Smooth muscle cell (in vitro differentiated cells): ENCODE data around the gene ADTRP. TPM values are rescaled to one million over a fixed set of nuclear protein-coding genes. Genes with fewer than 3 reads are reported as not detected.

ENCODE experiments used
- DNase-seq: peaks from one replicate; lab custom pipeline; 2025; ENCODE audit not compliant: unreplicated experiment; lab: John Stamatoyannopoulos, UW
- H2AFZ ChIP-seq: fragments of 200-600 bp; sonication (generic); 2 replicates; pipeline ENCODE4 v1.6.0; 2016; ENCODE audit warnings: antibody characterized with exemption, low read depth, mild to moderate bottlenecking
- H3F3A ChIP-seq: fragments of 200-600 bp; sonication (generic); 2 replicates; pipeline ENCODE4 v1.6.0; 2017; ENCODE audit warnings: antibody characterized with exemption, low read depth
- H3K27ac ChIP-seq: fragments of 200-600 bp; sonication (generic); 2 replicates; pipeline ENCODE4 v1.5.1; 2016; ENCODE audit warnings: low read depth, mild to moderate bottlenecking
- H3K27me3 ChIP-seq: fragments of 200-600 bp; sonication (generic); 2 replicates; pipeline ENCODE4 v1.6.1; 2016; ENCODE audit warnings: low read depth, mild to moderate bottlenecking
- H3K36me3 ChIP-seq: fragments of 200-600 bp; sonication (generic); 2 replicates; pipeline ENCODE4 v1.5.1; 2016; ENCODE audit warnings: low read depth
- H3K4me1 ChIP-seq: fragments of 200-600 bp; sonication (generic); 2 replicates; pipeline ENCODE4 v1.5.1; 2016; ENCODE audit warnings: low read depth
- H3K4me2 ChIP-seq: fragments of 200-600 bp; sonication (generic); 2 replicates; pipeline ENCODE4 v1.6.0; 2016; ENCODE audit warnings: mild to moderate bottlenecking
- H3K4me3 ChIP-seq: fragments of 200-600 bp; sonication (generic); 2 replicates; pipeline ENCODE4 v1.5.1; 2016; ENCODE audit warnings: mild to moderate bottlenecking
- H3K79me2 ChIP-seq: fragments of 200-600 bp; sonication (generic); 2 replicates; pipeline ENCODE4 v1.6.0; 2016; ENCODE audit warnings: low read depth, mild to moderate bottlenecking
- H3K9ac ChIP-seq: fragments of 200-600 bp; sonication (generic); 2 replicates; pipeline ENCODE4 v1.6.0; 2016; ENCODE audit warnings: low read depth
- H3K9me3 ChIP-seq: fragments of 200-600 bp; sonication (generic); replicated peaks from 2 replicates; pipeline ENCODE4 v1.5.1; 2016; ENCODE audit warnings: low read depth
- H4K20me1 ChIP-seq: fragments of 200-600 bp; sonication (generic); 2 replicates; pipeline ENCODE4 v1.6.0; 2016; ENCODE audit warnings: low read depth
- CTCF ChIP-seq: fragments of 200-600 bp; sonication (generic); IDR thresholded peaks from 2 replicates; pipeline ENCODE4 v1.5.1; 2017; ENCODE audit warnings: borderline replicate concordance, mild to moderate bottlenecking, antibody characterized with exemption; ENCODE audit not compliant: insufficient read depth, poor library complexity, severe bottlenecking
- WGBS: methylation state at CpG from one replicate; pipeline ENCODE4 v1.1.7; 2016; ENCODE audit warnings: low lambda C conversion rate; 5-methylcytosine and 5-hydroxymethylcytosine counted together
- polyA plus RNA-seq: library from polyadenylated mRNA; unstranded; fragments of >200 nt; fragmentation: Nextera tagmentation; extraction: Ambion mirVana; gene quantifications from 2 replicates; pipeline ENCODE4 v1.2.1, GENCODE V29; 2016
- total RNA-seq: library from RNA; depleted of rRNA; stranded (reverse); fragments of >200 nt; gene quantifications from 2 replicates; pipeline ENCODE4 v1.2.3, GENCODE V29; 2014

Gene ADTRP
- total and polyA plus RNA-seq, 2 experiments from 2014 or later = 0.67 to 1.1 TPM

GRCh38 chr6:11722220-11722619 lies 56.4 kb downstream of the ADTRP start:
- H3K9ac ChIP-seq = no peak overlapping the region

GRCh38 chr6:11718463-11718862 lies 60.1 kb downstream of the ADTRP start:
- Histone ChIP-seq H4K20me1 (no peaks in the 10 kb centered on the region), H3K4me3 (no peak overlapping the region), H3K4me2 (no peak overlapping the region), H3K4me1 (no peaks in the 10 kb centered on the region), H3K79me2 (no peaks in the 10 kb centered on the region), H3F3A (no peaks in the 10 kb centered on the region), H3K9ac (no peak overlapping the region), H3K36me3 (no peaks in the 10 kb centered on the region), H2AFZ (no peak overlapping the region), H3K27ac (no peak overlapping the region), H3K27me3 (no peaks in the 10 kb centered on the region), H3K9me3 (no peaks in the 10 kb centered on the region)
- no peak for TF ChIP-seq CTCF
- DNase-seq = no peak

More at GRCh38 chr6:11722220-11722619, 56.4 kb downstream of the ADTRP start:
- Histone ChIP-seq H3K4me1 (no peaks in the 10 kb centered on the region), H3K27me3 (no peaks in the 10 kb centered on the region), H2AFZ (no peak overlapping the region), H3K4me2 (no peak overlapping the region), H3K79me2 (no peaks in the 10 kb centered on the region), H3K36me3 (no peaks in the 10 kb centered on the region), H3F3A (no peaks in the 10 kb centered on the region), H3K27ac (no peak overlapping the region), H3K9me3 (no peaks in the 10 kb centered on the region), H3K4me3 (no peak overlapping the region), H4K20me1 (no peaks in the 10 kb centered on the region)
- 92% methylated on average over 6 of the region's 6 CpGs for WGBS
- no peak for TF ChIP-seq CTCF
- no peak for DNase-seq

- Histone ChIP-seq H3K36me3 (no peaks in the 10 kb centered on the region), H3K27me3 (no peaks in the 10 kb centered on the region), H3K9ac (no peak overlapping the region), H3K27ac (no peak overlapping the region), H3K4me1 (no peaks in the 10 kb centered on the region), H3K9me3 (no peaks in the 10 kb centered on the region), H3K4me2 (no peak overlapping the region), H3F3A (no peaks in the 10 kb centered on the region), H2AFZ (no peak overlapping the region), H3K4me3 (no peak overlapping the region), H4K20me1 (no peaks in the 10 kb centered on the region), H3K79me2 (no peaks in the 10 kb centered on the region)
- DNase-seq = no peak
- TF ChIP-seq CTCF = no peak
- 95% methylated on average over 1 of the region's 1 CpG for WGBS
These were observed 60.6 kb downstream of the ADTRP start for GRCh38 chr6:11718031-11718430.

- H3K79me2 ChIP-seq = no peaks in the 10 kb centered on the region
- no peak for DNase-seq
- H3K27ac ChIP-seq = no peak overlapping the region
- no peak overlapping the region for H3K4me3 ChIP-seq
- H3K27me3 ChIP-seq = no peaks in the 10 kb centered on the region
- TF ChIP-seq CTCF = no peak
- no peak overlapping the region for H2AFZ ChIP-seq
- no peaks in the 10 kb centered on the region for H3K9me3 ChIP-seq
- H3K36me3 ChIP-seq = no peaks in the 10 kb centered on the region
- no peak overlapping the region for H3K9ac ChIP-seq
- H4K20me1 ChIP-seq = no peaks in the 10 kb centered on the region
- H3F3A ChIP-seq = no peaks in the 10 kb centered on the region
- H3K4me2 ChIP-seq = no peak overlapping the region
- H3K4me1 ChIP-seq = peaks cover 8% of the 10 kb centered on the region
These were observed 63.8 kb downstream of the ADTRP start for GRCh38 chr6:11714798-11715285.
